ENCODE results near the gene PLSCR2.

DNA sequence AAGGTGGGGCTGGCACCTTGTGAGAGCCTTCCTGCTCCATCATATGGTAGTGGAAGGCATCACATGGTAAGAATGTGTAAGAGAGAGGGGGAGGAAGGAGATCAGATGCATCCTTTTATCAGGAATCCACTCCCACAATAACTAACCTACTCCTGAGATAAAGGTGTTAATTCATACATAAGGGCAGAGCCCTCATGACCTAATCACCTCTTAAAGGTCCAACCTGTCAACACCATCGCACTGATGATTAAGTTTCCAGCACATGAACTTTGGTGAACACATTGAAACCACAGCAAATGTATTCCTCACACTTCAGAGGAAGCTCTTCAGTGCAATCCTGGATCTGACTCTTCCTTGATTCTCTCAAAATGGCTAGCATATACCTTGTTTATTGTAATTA is 55.4 kb downstream of the PLSCR2 start:
- no peak for TF ChIP-seq EZH2 (IDR thresholded peaks at IDR 0.05)
- no peak for TF ChIP-seq POLR2A (IDR thresholded peaks at IDR 0.05; ENCODE audit: borderline replicate concordance, extremely low read depth, insufficient read depth, insufficient read length)
- no peak for TF ChIP-seq POLR2AphosphoS5 (IDR thresholded peaks at IDR 0.05; ENCODE audit: low read depth, low read length)
- TF ChIP-seq, protein P1, sequence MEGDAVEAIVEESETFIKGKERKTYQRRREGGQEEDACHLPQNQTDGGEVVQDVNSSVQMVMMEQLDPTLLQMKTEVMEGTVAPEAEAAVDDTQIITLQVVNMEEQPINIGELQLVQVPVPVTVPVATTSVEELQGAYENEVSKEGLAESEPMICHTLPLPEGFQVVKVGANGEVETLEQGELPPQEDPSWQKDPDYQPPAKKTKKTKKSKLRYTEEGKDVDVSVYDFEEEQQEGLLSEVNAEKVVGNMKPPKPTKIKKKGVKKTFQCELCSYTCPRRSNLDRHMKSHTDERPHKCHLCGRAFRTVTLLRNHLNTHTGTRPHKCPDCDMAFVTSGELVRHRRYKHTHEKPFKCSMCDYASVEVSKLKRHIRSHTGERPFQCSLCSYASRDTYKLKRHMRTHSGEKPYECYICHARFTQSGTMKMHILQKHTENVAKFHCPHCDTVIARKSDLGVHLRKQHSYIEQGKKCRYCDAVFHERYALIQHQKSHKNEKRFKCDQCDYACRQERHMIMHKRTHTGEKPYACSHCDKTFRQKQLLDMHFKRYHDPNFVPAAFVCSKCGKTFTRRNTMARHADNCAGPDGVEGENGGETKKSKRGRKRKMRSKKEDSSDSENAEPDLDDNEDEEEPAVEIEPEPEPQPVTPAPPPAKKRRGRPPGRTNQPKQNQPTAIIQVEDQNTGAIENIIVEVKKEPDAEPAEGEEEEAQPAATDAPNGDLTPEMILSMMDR (IDR thresholded peaks at IDR 0.05 in 2 of 3, conservative IDR thresholded peaks at IDR 0.05 in 1 of 3; ENCODE audit: borderline replicate concordance in 1 of 3, insufficient read depth in 1 of 3, low read depth in 2 of 3, low read length in 2 of 3): no peak
- TF ChIP-seq RAD21 (IDR thresholded peaks at IDR 0.05; ENCODE audit: low read depth): no peak
- TF ChIP-seq, protein P2, sequence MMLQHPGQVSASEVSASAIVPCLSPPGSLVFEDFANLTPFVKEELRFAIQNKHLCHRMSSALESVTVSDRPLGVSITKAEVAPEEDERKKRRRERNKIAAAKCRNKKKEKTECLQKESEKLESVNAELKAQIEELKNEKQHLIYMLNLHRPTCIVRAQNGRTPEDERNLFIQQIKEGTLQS (IDR thresholded peaks at IDR 0.05): no peak
- TF ChIP-seq, protein P3, sequence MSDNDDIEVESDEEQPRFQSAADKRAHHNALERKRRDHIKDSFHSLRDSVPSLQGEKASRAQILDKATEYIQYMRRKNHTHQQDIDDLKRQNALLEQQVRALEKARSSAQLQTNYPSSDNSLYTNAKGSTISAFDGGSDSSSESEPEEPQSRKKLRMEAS (IDR thresholded peaks at IDR 0.05): no peak
- no peak for TF ChIP-seq JUND (IDR thresholded peaks at IDR 0.05)
- no peak for TF ChIP-seq EGR1 (IDR thresholded peaks at IDR 0.05; ENCODE audit: low read depth)
- TF ChIP-seq ELF1 (IDR thresholded peaks at IDR 0.05; ENCODE audit: borderline replicate concordance, low read depth): no peak
- TF ChIP-seq ZNF274 (IDR thresholded peaks at IDR 0.05; ENCODE audit: low read depth, low read length): no peak
